ENCODE results near the gene TMEM178B.
"Not testable (repeated sequence)": the region's sequence is repeated elsewhere in the genome, so short reads cannot be mapped to it uniquely, and the experiment has no call there.

TMEM178B gene

DNA sequence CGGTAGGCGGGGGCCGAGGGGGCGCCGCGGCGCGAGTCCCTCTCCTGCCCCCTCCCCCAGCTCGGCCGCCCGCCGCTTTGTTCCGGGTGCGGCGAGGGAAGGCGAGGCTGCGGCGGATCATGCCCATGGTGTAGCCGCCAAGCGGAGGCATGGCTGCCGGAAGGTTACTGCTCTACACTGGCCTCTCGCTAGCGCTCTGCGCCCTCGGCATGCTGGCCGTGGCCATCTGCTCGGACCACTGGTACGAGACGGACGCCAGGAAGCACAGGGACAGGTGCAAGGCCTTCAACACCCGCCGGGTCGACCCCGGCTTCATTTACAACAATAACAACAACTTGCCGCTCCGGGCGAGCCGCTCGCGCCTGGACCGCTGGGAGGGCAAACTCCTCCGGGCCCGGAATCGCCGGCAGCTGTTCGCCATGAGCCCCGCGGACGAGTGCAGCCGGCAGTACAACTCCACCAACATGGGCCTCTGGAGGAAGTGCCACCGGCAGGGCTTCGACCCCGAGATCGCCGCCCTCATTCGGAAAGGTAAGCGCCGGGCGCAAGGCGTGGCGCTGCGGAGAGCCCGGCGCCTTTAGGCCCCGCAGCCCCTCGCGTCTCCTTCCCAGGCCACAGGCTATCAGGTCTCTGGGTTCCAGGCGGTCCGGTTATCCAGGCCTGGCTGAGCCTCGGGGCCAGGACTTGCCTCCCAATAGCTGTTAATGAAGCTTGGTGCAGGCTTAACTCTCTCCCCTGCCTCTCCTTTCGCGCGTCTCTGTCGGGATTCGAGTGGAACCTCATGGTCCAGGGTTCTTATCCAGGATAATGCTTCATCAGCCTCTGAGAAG is 513 bp downstream of the TMEM178B start:
- DNase-seq (ENCODE audit: low read depth, low spot score): no peak

DNA sequence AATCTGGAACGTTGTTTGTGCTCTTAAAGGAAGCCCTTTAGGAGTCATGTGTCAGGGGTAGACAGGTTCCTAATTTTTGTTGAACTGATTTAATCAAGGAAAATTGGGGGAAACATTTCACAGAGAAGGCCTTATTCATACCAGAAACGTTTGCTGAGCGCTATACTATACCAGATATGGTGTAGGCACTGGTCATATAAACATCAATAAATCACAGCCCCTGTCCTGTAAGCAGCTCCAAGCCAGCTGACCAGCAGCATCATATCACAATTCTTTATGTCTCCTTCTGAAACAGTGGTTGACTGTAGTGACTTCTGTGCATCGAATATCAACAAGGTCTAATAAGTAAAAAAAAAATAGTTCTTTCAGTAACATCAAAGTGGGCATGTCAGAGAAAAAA is 1.1 kb downstream of the TMEM178B start:
- DNase-seq (ENCODE audit: low read depth, low spot score): no peak

DNA sequence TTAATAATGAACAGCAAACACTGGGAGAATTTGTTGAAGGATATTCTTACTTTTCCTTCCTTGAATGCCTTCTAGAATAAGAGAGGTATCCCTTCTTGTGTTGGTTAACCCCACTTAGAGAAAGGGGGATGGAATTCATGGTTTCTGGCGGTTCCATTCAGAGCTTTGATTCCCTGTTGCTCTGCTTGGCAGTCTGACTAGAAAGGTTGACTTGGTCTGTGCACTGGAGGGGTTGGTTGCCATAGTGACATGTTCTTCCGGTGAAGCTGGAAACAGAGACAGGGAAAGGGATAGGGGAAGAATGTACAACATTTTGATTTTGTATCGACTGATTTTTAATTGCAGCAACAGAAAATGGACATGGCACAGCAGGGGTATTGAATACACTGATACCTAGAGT is 2.5 kb downstream of the TMEM178B start:
- DNase-seq (ENCODE audit: low read depth, low spot score): no peak

DNA sequence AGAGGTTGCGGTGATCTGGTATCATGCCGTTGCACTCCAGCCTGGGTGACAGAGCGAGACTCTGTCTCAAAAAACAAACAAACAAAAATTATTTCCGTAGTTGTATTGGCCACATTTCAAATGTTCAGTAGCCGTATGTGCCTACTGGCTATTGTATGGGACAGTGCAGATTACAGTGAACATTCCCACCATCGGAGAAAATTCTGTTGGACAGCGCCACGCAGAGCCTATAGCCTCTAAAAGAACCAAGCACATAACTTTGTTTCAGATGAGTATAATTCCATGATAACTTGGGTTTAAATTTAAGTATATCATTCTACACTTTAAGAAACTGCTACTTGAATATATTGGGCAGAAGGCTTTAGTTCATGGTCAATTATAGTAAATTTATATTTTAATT is 5.4 kb downstream of the TMEM178B start:
- no peak for DNase-seq (ENCODE audit: low read depth, low spot score)

DNA sequence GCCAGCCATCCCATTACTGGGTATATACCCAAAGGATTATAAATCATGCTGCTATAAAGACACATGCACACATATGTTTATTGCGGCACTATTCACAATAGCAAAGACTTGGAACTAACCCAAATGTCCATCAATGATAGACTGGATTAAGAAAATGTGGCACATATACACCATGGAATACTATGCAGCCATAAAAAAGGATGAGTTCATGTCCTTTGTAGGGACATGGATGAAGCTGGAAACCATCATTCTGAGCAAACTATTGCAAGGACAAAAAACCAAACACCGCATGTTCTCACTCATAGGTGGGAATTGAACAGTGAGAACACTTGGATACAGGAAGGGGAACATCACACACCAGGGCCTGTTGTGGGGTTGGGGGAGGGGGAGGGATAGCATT is 15.6 kb downstream of the TMEM178B start:
- not testable (repeated sequence) for DNase-seq (ENCODE audit: low read depth, low spot score)

DNA sequence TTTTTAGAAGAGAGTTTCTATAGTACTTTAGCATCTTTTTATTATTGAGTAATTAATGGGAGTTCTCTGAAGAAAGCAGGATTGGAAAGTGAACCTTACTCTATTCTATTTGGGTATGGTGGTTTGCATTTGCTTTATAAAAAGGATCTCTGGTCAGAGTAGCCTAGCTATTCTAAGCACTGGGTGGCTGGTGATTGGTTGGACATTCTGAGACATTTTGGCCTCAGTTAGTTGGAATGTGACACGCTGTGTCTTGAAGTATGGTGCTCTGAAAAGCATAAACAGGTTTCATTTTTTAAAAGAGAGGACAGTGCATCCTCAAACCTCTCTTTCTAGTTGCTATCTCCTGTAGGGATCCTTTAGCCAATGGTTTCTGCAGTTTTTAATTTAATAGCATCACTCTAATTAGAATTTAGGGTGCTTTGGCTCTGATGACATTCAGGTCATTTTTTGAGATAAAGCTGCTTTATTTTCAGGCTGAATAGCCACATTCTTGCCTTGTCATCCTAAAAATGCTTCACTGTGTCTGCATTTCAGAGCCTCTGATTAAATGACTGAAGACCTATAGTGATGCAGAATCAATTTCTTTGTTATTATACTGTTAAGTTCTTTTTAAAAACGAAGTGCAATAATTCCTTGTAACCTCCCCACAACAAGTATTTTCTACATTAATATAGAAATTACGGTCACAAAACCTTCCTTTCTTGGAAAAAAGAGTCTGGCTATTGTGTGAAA is 20.6 kb downstream of the TMEM178B start:
- DNase-seq (ENCODE audit: low read depth, low spot score): no peak

DNA sequence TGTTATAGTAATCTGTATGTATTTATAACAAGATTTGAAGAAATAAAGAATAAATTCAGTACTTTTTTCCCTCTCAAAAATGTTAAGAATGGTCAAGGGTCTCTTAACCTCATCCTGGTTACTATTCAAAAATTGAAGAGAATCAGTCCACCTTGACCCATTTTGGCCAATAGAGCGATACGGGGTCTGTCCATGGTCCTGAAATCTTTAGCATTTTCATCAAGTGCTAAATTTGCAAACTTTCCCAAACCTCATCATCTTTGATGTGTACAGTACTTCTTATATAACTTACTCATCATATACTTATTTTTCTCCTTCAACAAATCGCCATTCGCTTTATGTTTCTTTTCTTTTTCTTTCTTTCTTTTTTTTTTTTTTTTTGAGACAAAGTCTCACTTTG is 23.6 kb downstream of the TMEM178B start:
- no peak for DNase-seq (ENCODE audit: low read depth, low spot score)

DNA sequence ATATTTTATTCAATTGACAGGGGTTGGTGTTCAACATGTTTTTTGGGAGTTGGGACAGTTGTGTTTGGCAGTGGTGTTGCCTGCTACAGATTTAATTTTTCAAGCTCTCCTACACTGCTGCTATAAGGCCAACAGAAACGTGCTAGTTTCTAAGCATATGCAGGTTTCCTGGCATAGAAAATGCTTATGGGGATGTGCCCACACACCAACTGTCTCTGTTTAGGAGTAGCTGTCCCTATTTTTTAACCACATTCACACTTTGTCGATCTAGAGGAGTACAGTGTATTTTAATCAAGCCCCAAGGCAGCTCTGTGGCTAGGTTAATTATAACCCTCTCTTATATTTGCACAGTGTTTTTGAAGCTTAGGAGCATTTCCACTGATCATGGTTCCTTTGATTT is 28.6 kb downstream of the TMEM178B start:
- no peak for DNase-seq (ENCODE audit: low read depth, low spot score)

DNA sequence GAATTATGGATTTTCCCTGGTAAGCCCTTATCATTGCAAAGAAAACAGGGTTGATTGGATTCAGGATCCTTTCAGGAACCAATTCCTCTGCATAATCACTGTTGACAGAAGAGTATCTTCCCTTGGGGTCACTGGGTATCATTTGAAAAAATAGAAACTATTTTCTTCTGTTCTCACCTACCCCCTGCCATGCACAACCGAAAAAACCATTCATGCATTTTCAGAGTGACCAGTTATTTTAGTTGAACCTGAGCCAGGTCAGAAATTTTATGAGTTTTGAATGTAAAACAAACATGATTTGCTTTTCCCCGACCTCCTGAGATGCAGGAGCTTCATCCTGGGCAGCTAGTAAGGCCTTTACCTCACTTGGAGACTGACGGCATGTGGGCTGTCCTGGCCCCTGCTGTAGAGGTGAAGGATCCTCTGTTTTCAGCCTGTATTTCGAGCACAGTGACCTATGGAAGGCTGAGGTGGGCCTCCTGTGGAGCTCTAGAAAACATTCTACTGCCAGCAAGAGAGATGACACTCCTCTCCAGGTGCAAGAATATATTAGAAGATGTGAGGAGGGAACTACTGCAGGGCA is 30.1 kb downstream of the TMEM178B start:
- no peak for DNase-seq (ENCODE audit: low read depth, low spot score)

DNA sequence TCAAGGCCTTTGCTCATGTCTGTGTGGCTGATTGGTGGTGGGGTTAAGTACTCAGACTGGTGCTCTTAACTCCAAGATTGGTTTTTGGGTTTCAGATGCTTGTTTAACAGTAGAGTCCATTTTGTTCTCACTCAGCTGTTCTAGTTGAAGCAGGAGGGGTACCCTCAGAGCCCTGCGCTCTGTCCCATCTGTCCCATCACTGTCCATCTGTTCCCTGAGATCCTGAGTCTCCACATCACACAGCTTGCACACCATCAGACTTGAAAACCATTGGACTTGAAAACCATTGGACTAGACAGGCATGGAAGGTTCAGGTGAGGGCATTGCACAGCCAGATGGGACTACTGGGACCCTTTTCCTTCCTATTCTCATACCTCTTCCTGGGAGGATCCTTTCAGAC is 39.3 kb downstream of the TMEM178B start:
- DNase-seq (ENCODE audit: low read depth, low spot score): no peak

DNA sequence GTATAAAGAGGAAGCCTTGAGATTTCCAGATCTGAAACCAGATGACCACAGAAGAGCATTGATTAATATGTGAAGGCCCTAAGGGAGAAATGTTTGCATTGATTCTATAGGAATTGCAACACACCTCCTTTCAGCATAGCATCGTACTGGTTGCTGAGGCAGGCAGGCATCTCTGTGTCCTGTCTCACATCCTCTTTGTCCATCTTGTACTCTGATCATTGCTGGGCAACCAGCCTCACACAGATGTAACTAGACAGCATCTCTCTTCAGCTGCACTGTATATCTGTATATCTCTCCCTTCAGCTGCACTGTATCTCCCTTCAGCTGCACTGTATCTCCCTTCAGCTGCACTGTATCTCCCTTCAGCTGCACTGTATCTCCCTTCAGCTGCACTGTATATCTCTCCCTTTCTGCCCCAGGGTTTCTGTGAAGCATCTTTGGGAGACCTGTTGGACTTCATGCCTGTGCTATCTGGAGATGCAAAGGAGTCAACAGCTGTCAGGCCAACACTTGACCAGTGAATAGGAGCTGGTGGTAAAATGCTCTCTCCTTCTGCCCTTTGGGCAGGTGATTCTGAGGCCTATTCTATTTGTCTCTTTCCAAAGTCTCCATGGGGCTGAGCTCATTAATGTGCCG is 40.3 kb downstream of the TMEM178B start:
- DNase-seq (ENCODE audit: low read depth, low spot score): no peak

DNA sequence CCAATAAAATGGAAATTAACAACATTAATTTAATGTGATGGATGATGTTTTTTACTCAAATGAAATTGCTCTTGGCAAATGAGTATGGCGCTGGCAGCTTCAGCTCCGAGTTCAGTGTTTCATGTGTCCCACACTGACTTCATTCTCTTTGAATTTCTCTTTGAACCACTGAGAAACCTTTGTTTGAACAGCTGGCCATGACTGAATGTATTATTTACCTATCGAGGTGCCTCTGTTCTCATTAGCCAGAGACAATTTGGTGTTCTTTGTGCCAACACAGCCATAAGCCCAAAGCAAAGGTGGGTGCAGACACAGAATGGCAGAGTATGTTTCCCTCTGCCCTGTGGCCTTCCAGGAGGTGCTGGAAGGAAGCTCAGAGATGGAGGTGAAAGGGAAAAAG is 42.1 kb downstream of the TMEM178B start:
- DNase-seq (ENCODE audit: low read depth, low spot score): no peak

DNA sequence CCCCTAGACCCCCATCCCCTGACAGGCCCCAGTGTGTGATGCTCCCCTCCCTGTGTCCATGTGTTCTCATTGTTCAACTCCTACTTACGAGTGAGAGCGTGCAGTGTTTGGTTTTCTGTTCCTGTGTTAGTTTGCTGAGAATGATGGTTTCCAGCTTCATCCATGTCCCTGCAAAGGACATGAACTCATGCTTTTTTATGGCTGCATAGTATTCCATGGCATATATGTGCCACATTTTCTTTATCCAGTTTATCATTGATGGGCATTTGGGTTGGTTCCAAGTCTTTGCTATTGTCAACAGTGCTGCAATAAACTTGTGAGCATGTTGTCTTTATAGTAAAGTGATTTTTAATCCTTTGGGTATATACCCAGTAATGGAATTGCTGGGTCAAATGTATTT is 42.8 kb downstream of the TMEM178B start:
- not testable (repeated sequence) for DNase-seq (ENCODE audit: low read depth, low spot score)

DNA sequence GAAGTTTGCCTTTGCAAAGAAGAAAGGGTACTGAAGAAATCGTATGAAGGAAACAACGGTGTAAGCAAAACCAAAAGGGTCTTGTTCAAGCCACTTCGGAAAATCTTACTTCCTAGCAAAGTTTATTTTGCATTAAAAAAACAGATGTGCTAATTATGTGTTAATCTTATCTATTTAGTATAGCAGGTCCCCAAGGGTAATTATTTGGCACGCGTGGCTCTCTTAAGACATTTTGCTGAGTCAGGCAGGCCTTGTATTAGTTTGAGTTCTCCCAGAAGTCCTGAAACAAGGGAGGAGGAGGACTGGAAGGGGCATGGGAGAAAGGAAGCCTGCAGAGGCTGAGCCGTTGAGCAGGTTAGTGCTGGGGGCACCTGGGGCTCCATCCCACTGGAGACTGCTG is 44.9 kb downstream of the TMEM178B start:
- DNase-seq (ENCODE audit: low read depth, low spot score): no peak

DNA sequence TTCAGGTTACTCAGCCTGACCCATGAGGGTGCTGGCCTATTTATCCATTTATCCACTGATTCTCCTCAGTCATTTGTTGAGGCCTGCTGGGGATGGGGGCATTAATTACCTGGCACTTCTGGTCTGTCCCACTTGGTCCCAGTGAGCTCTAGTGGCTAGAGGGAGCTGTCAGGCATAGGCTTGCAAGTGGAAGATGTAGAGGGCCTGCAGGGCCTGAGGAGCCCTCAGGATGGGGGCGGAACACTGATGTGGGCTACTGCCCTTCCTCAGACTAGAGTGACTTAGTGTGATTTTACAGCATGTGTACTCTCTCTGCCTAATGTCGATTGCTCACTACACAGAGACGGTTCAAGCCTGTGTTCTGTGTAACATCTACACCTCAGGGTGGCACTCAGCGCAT is 45.3 kb downstream of the TMEM178B start:
- DNase-seq (ENCODE audit: low read depth, low spot score): no peak

DNA sequence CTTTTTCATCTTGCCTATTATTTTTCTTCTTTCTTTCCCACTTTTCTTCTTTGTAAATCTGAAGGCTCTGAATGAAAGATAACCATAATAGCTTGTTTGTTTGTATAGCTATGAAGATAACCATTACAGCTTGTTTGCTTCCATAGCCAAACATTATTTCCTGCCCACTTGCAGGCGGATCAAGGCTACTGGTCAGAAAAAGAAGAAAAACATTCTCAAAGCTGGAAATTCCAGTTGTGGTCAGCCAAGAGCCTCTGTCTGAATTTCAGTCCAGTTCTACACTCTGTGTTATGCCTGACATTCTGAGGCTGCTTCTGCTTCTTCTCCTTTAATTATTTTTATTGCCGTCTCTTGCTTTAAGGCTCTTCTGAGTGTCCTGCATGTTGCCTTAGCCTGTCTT is 48.9 kb downstream of the TMEM178B start:
- DNase-seq (ENCODE audit: low read depth, low spot score): no peak

DNA sequence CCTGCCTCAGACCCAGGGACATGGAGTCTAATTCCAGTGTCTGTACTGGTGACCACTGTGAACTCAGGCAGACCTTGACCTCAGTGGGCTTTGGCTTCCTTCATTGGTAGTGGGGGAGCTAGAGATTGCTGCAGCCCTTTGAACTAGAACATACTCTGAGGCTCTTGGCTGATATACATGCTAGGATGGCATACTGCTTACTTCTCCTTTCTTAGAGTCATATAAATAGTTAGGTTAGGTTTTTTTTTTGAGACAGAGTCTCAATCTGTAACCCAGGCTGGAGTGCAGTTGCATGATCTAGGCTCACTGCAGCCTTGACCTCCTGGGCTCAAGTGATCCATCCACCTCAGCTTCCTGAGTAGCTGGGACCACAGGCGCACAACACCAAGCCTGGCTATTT is 49.7 kb downstream of the TMEM178B start:
- no peak for DNase-seq (ENCODE audit: low read depth, low spot score)

DNA sequence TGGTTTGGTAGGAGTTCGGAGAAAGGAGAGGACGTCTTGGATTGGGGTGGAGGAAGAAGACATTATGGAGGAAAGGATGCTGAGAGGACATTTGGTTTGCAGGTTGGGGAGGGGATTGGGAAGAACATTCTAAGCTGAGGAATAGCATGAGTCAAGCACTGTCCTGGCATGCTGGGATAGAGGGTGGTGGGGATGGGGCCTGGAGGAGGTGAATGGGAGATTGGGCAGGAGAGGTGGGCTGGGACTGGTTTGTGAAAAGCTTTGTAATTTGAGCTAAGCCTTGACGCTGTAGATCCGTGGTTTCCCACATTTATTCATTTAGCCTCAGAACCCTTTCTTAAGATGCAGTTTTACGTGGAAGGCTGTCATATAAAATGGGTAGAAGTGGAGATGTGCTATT is 52.2 kb downstream of the TMEM178B start:
- DNase-seq (ENCODE audit: low read depth, low spot score): no peak

DNA sequence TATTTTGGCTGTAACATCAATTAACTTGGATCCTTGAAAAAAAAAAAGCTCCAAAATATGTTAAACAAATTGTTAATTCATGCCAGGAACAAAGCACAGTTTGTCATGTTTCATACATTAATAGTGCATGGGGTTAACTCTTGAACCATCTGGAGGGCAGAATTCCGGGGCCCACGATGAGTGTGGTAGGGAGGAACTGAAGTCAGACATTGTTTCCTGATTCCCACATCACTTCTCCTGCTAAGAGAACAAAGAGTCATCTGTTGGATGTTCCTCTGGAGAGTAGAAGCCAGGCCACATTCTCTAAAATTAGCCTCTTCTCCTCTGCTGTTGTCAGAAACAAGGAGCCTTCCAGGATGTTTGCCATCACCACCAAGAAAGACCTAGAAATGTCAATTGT is 54.6 kb downstream of the TMEM178B start:
- DNase-seq (ENCODE audit: low read depth, low spot score): no peak

DNA sequence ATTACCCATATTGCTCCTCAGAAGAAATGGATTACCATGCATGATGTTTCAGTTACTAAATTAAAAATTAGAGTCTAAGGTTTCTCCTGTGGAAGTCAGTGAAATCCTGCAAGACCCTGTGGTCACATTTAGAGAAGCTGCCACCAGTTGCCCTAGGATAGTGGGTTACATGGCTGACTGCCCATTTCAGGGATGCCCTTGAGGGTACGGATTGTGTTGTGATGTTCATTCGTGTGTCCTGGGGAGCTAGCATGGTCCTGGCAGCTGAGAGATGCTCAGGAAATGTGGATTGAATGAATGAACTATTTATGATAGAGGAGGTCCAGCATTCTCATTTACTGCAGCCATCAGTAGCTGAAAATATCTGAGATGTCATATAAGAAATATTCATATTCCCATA is 55.1 kb downstream of the TMEM178B start:
- DNase-seq (ENCODE audit: low read depth, low spot score): no peak

DNA sequence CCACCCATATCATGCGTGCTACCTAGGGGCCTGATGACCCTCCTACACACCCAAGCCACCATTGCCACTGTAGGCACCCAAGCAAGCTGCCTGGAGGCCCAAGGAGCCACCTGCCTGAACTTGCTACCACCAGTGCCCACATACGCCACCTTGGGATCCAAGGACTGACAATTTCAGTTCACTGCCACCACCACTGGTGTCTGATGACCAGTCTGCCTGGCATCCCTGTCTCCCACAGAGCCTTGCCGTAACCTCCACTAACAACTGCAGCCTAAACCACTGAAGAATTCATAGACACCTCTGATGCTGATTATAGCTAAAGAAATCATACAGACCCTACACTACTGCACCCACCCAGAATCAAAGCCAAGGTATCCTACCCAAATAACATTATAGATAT is 58.8 kb downstream of the TMEM178B start:
- no peak for DNase-seq (ENCODE audit: low read depth, low spot score)

DNA sequence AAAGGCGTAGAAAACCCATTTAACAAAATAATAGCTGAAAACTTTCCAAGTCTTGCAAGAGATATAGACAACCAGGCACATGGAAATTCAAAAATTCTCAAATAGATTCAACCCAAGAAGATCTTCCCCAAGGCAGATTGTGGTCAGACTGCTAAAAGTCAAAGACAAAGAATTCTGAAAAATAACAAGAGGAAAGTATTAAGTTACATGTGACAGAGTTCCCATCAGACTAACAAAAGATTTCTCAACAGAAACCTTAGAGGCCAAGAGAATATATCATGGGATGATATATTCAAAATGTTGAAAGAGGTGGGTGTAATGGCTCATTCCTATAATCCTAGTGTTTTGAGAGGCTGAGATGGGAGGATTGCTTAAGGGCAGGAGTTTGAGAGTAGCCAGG is 59.8 kb downstream of the TMEM178B start:
- no peak for DNase-seq (ENCODE audit: low read depth, low spot score)
